Vagina (tissue), 2 donors: ENCODE data around the gene NTM.

ENCODE experiments used
- CTCF ChIP-seq, 3 experiments: fragments of 450-650 bp in 2 of 3; fragments of 200-600 bp in 1 of 3; sonication (generic) in 1 of 3; IDR thresholded peaks; one replicate each; pipeline ENCODE4 v1.5.1; 2017 to 2019; ENCODE audit warnings: antibody characterized with exemption in 3 of 3, mild to moderate bottlenecking in 2 of 3, moderate library complexity in 2 of 3
- POLR2A ChIP-seq, 2 donors: fragments of 450-650 bp; IDR thresholded peaks; one replicate each; pipeline ENCODE4 v1.6.1; 2017; ENCODE audit warnings: antibody characterized with exemption in 2 of 2, mild to moderate bottlenecking in 2 of 2, moderate library complexity in 2 of 2

DNA sequence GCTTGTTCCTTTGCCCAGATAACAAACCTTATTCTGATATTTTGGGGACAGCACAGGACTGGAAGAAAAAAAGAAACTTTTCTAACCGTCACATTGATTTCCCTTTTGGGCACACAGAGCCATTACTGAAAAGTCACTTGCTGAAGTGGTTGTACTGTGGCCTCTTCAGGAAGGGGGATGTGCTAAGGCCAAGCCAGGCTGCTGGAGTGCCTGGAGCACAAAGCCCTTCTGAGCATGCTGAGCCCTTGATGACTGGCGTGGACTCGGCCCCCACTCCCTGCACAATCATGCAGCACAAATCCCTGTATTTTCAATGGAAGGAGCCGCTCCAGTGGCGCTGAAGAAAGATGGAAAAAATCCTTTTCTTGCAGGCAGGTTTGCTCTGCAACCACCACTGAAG is 164.2 kb downstream of the NTM start:
- TF ChIP-seq CTCF (IDR thresholded peaks at IDR 0.05) (no peak), POLR2A (IDR thresholded peaks at IDR 0.05) (no peak)
